K562 (cell line): ENCODE measurements around the gene GZMB. TPM values are rescaled to one million over a fixed set of nuclear protein-coding genes. Genes with fewer than 3 reads are reported as not detected.

ENCODE experiments used
- ATAC-seq: fragments of 200-7000 bp; cut with Tn5 transposase; 3 replicates; pipeline ENCODE4 v1.9.1; 2020; ENCODE audit warnings: moderate library complexity
- BruUV-seq: library from RNA; stranded (reverse); fragments of 400-500 nt; replicated peaks from 2 replicates; lab custom pipeline; 2021; lab: Mats Ljungman, UMichigan
- CTCF ChIA-PET: fragments of 300-600 bp; formaldehyde crosslinking; extraction: SDS; loops from one replicate; lab custom pipeline; 2021; ENCODE audit warnings: low intra/inter-chr PET ratio; lab: Yijun Ruan, JAX
- POLR2A ChIA-PET: fragments of 300-600, 350-650 bp; sonication (Branson Sonifier 250); formaldehyde crosslinking; extraction: SDS; loops from one replicate; lab custom pipeline; 2021; ENCODE audit warnings: antibody characterized with exemption, inconsistent platforms; lab: Yijun Ruan, JAX
- DNase-seq, 4 experiments: peaks; one replicate each; pipeline versions ENCODE4 v3.0.0 to v3.0.0-alpha.2; 2011 to 2018; ENCODE audit warnings: low spot score in 3 of 4, mixed read lengths in 3 of 4; ENCODE audit errors: extremely low read depth in 1 of 4
- FAIRE-seq: peaks from 2 replicates; lab custom pipeline; 2011; peaks lifted over from hg19 to GRCh38; lab: Jason Lieb, UNC
- H2AFZ ChIP-seq: 2 replicates; pipeline ENCODE4 v1.6.0; 2011; ENCODE audit warnings: low read depth, low read length, control low read depth, inconsistent platforms
- H3K27ac ChIP-seq: fragments of 200-600 bp; 3 replicates; pipeline ENCODE4 v1.8.0; 2011; ENCODE audit warnings: low read depth, mild to moderate bottlenecking, control low read depth, inconsistent platforms, low read length, moderate library complexity, mixed read lengths; ENCODE audit errors: extremely low read depth
- H3K27me3 ChIP-seq, 2 experiments: fragments of 300-600 bp in 1 of 2; 2 replicates in 1 of 2; 3 replicates in 1 of 2; pipeline versions ENCODE4 v1.6.0 to v1.8.0; 2011; ENCODE audit warnings: inconsistent platforms in 2 of 2, low read length in 2 of 2, mild to moderate bottlenecking in 1 of 2, mixed read lengths in 1 of 2, moderate library complexity in 1 of 2; ENCODE audit not compliant: control insufficient read depth in 2 of 2, insufficient read depth in 2 of 2
- H3K36me3 ChIP-seq: fragments of 300-600 bp; 3 replicates; pipeline ENCODE4 v1.8.0; 2011; ENCODE audit warnings: mild to moderate bottlenecking, low read length, inconsistent platforms; ENCODE audit not compliant: control insufficient read depth, insufficient read depth
- H3K4me1 ChIP-seq, 2 experiments: fragments of 200-600 bp in 1 of 2; replicated peaks in 1 of 2; 2 replicates in 1 of 2; 3 replicates in 1 of 2; pipeline versions ENCODE4 v1.5.1 to v1.8.0; 2011; ENCODE audit warnings: inconsistent platforms in 2 of 2, low read length in 2 of 2, mild to moderate bottlenecking in 1 of 2, mixed read lengths in 1 of 2, moderate library complexity in 1 of 2; ENCODE audit not compliant: control insufficient read depth in 2 of 2, insufficient read depth in 2 of 2
- H3K4me2 ChIP-seq: 2 replicates; pipeline ENCODE4 v1.6.1; 2011; ENCODE audit warnings: low read length, control low read depth, inconsistent platforms, mixed read lengths; ENCODE audit not compliant: insufficient read depth
- H3K4me3 ChIP-seq: fragments of 200-600 bp; sonication (generic), shearing (Covaris generic); 2 replicates; pipeline ENCODE4 v1.5.1; 2016; ENCODE audit warnings: control low read depth, inconsistent platforms
- H3K79me2 ChIP-seq: fragments of 200-600 bp; 3 replicates; pipeline ENCODE4 v1.8.0; 2011; ENCODE audit warnings: low read length, inconsistent platforms; ENCODE audit not compliant: control insufficient read depth, insufficient read depth
- H3K9ac ChIP-seq, 2 experiments: 2 replicates each; pipeline versions ENCODE4 v1.6.0 to v1.6.1; 2011; ENCODE audit warnings: low read depth in 2 of 2, low read length in 2 of 2, control low read depth in 1 of 2, inconsistent platforms in 1 of 2, mild to moderate bottlenecking in 1 of 2, mixed read lengths in 1 of 2; ENCODE audit not compliant: insufficient read depth in 1 of 2
- H3K9me1 ChIP-seq: one replicate; pipeline ENCODE4 v1.6.0; 2011; ENCODE audit warnings: inconsistent platforms, mild to moderate bottlenecking, low read length, moderate library complexity; ENCODE audit not compliant: control insufficient read depth, insufficient read depth
- H3K9me3 ChIP-seq: replicated peaks from 2 replicates; pipeline ENCODE4 v1.5.1; 2011; ENCODE audit warnings: low read depth, low read length, inconsistent platforms; ENCODE audit not compliant: control insufficient read depth, insufficient read depth
- H4K20me1 ChIP-seq: replicated peaks from 2 replicates; pipeline ENCODE4 v1.6.1; 2011; ENCODE audit warnings: low read length, inconsistent platforms, mixed read lengths; ENCODE audit not compliant: control insufficient read depth, insufficient read depth
- BCOR ChIP-seq: fragments of 450-650 bp; IDR thresholded peaks from 2 replicates; pipeline ENCODE4 v1.6.1; 2016
- C11orf30 ChIP-seq: fragments of 450-650 bp; IDR thresholded peaks from 2 replicates; pipeline ENCODE4 v1.6.1; 2016; ENCODE audit warnings: low read depth, mild to moderate bottlenecking
- GATAD2A ChIP-seq: fragments of 450-650 bp; IDR thresholded peaks from 2 replicates; pipeline ENCODE4 v1.6.1; 2017
- HBP1 ChIP-seq: fragments of 450-650 bp; formaldehyde crosslinking; IDR thresholded peaks from 2 replicates; pipeline ENCODE4 v1.4.0; 2022; ENCODE audit warnings: missing genetic modification characterization
- KLF1 ChIP-seq: fragments of 450-650 bp; IDR thresholded peaks from 2 replicates; pipeline ENCODE4 v1.6.1; 2016; ENCODE audit warnings: missing genetic modification characterization, missing compliant biosample characterization
- MCM7 ChIP-seq, 2 experiments: fragments of 450-650 bp; IDR thresholded peaks; 2 replicates each; pipeline ENCODE4 v1.6.1; 2016 to 2018
- MTA2 ChIP-seq: fragments of 450-650 bp; IDR thresholded peaks from 2 replicates; pipeline ENCODE4 v1.6.1; 2016; ENCODE audit warnings: low read depth
- NR1H2 ChIP-seq: sonication (generic); formaldehyde crosslinking; IDR thresholded peaks from 2 replicates; pipeline ENCODE4 v1.4.0; 2020; ENCODE audit warnings: mild to moderate bottlenecking, missing genetic modification reagents
- POLR3A ChIP-seq: IDR thresholded peaks from 2 replicates; pipeline ENCODE4 v1.6.1; 2011; ENCODE audit warnings: borderline replicate concordance, mild to moderate bottlenecking, moderate library complexity; ENCODE audit not compliant: insufficient read length, insufficient read depth; ENCODE audit errors: extremely low read depth
- SETDB1 ChIP-seq: IDR thresholded peaks from one replicate; pipeline ENCODE4 v1.6.1; 2012; ENCODE audit warnings: low read length, control low read depth, inconsistent platforms
- SIN3B ChIP-seq: fragments of 450-650 bp; IDR thresholded peaks from 2 replicates; pipeline ENCODE4 v1.6.1; 2017; ENCODE audit warnings: low read depth, mild to moderate bottlenecking, moderate library complexity
- TBP ChIP-seq: optimal IDR thresholded peaks from 2 replicates; pipeline ENCODE3; 2011; ENCODE audit warnings: low read depth, low read length, improper control_type of control experiment
- XRCC5 ChIP-seq: fragments of 200-400 bp; formaldehyde crosslinking; IDR thresholded peaks from 2 replicates; pipeline ENCODE4 v1.6.1; 2017; ENCODE audit warnings: low read depth, mild to moderate bottlenecking, low read length
- ZNF592 ChIP-seq: fragments of 450-650 bp; IDR thresholded peaks from 2 replicates; pipeline ENCODE4 v1.6.1; 2017; ENCODE audit warnings: antibody characterized with exemption, mild to moderate bottlenecking
- WGBS: fragments of 100-300 bp; shearing (Covaris generic); methylation state at CpG from one replicate; pipeline ENCODE4 v1.1.6; 2016; ENCODE audit warnings: low coverage, mixed read lengths; ENCODE audit not compliant: insufficient coverage; ENCODE audit errors: missing lambda C conversion rate; 5-methylcytosine and 5-hydroxymethylcytosine counted together
- in situ Hi-C: fragments of 300-500 bp; cut with MboI; formaldehyde crosslinking; loops from 4 replicates; pipeline ENCODE4 v1.15.0; 2018; ENCODE audit warnings: inconsistent platforms, mixed read lengths
- intact Hi-C: fragments of 100-400 bp; cut with micrococcal nuclease; formaldehyde crosslinking; loops from 2 replicates; pipeline ENCODE4 v1.14.2; 2022
- polyA plus RNA-seq, 8 experiments: library from polyadenylated mRNA; depleted of rRNA in 4 of 8; stranded (reverse) in 5 of 8; unstranded in 3 of 8; fragments of >200 nt; fragmentation: Nextera tagmentation in 2 of 8; fragmentation: Illumina TruSeq in 1 of 8; extraction: Ambion mirVana in 2 of 8; extraction: Trizol in 1 of 8; gene quantifications; 2 replicates each; pipeline versions ENCODE4 v1.2.1 to v1.2.3, GENCODE V29; 2011 to 2014; ENCODE audit warnings: inconsistent platforms in 1 of 8, missing spikeins in 1 of 8
- total RNA-seq, 7 experiments: library from RNA; depleted of rRNA in 6 of 7; stranded (reverse); fragments of >200 nt in 6 of 7; fragmentation: Illumina TruSeq in 2 of 7; extraction: Trizol in 2 of 7; gene quantifications; 2 replicates each; pipeline versions ENCODE4 v1.2.1 to v1.2.3, GENCODE V29; 2011 to 2021; ENCODE audit warnings: low replicate concordance in 1 of 7
- TF ChIP-seq, protein P1 (sequence below): fragments of 250-450 bp; sonication (Bioruptor Pico); IDR thresholded peaks from 2 replicates; pipeline ENCODE4 v1.4.0; 2020; ENCODE audit warnings: mild to moderate bottlenecking, moderate library complexity
- TF ChIP-seq, protein P2 (sequence below): fragments of 450-650 bp; IDR thresholded peaks from 2 replicates; pipeline ENCODE4 v1.6.1; 2016; ENCODE audit warnings: missing biosample characterization, missing genetic modification characterization

The GZMB gene
- total and polyA plus RNA-seq, 9 of the 15 experiments (the other 6 are each of a cell fraction or from before 2014, with no cell fraction given): 0.08 to 0.95 (median 0.68) TPM; not detected in 6

DNA sequence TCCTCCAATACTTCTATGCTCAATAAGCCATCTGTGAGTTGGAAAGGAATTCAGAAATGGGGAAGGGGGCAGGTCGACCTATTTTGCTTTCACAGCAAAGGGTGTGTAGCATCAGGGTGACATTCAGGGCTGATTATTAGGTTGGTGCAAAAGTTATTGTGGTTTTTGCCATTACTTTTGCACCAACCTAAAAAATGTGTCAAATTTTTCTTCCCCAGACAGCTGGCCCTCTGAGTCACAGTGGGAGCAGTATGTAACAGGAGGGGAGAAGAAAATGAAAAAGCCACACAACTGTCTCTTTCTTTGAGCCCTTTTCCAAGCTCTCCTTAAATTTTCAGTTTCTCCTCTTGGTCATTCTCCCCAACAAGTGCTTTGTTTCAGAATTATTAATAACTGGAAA lies 47.1 kb upstream of the GZMB start:
- DNase-seq (no peak), FAIRE-seq (no peak), ATAC-seq (no peak)
- H3K79me2 ChIP-seq: no peaks in the 10 kb centered on the region
- ChIA-PET CTCF (no interaction called here), POLR2A (no interaction called here)
- WGBS: 0% methylated on average over 1 of the region's 1 CpG
- H3K9ac ChIP-seq: no peak overlapping the region
- H3K27me3 ChIP-seq: no peaks in the 10 kb centered on the region
- in situ Hi-C loops (loop anchor here (25.0 kb wide), 1 partner anchor 344 kb away; the partner anchor contains the start of genes ADCY4 and RIPK3), intact Hi-C loops (no loop called here)
- no peak overlapping the region for H3K4me3 ChIP-seq
- 0 out of 2 replicates have a peak overlapping the region, but pooled peaks have one; percentile 24 for H2AFZ ChIP-seq
- 0 out of 5 replicates have a peak, but pooled peaks cover 0 to 2% of the 10 kb centered on the region in 2 experiments for H3K4me1 ChIP-seq
- H3K36me3 ChIP-seq: no peaks in the 10 kb centered on the region
- no peak overlapping the region for H3K4me2 ChIP-seq
- no peaks in the 10 kb centered on the region for H4K20me1 ChIP-seq
- no peaks in the 10 kb centered on the region for H3K9me1 ChIP-seq
- BruUV-seq: no TSS peak
- H3K9me3 ChIP-seq: no peaks in the 10 kb centered on the region
- no peak overlapping the region for H3K27ac ChIP-seq
- TF ChIP-seq HBP1 (CRISPR knock-in tag) (no peak), POLR3A (no peak), C11orf30 (no peak), NR1H2 (CRISPR knock-in tag) (no peak), SIN3B (no peak), ZNF592 (no peak), BCOR (no peak), XRCC5 (no peak), MCM7 (IDR thresholded peaks at IDR 0.05) (no peak), TBP (no peak), KLF1 (tag) (no peak), SETDB1 (no peak), MTA2 (no peak), GATAD2A (no peak)
- TF ChIP-seq, protein P1, sequence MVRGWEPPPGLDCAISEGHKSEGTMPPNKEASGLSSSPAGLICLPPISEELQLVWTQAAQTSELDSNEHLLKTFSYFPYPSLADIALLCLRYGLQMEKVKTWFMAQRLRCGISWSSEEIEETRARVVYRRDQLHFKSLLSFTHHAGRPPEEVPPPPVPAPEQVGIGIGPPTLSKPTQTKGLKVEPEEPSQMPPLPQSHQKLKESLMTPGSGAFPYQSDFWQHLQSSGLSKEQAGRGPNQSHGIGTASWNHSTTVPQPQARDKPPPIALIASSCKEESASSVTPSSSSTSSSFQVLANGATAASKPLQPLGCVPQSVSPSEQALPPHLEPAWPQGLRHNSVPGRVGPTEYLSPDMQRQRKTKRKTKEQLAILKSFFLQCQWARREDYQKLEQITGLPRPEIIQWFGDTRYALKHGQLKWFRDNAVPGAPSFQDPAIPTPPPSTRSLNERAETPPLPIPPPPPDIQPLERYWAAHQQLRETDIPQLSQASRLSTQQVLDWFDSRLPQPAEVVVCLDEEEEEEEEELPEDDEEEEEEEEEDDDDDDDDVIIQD: no peak
- TF ChIP-seq, protein P2, sequence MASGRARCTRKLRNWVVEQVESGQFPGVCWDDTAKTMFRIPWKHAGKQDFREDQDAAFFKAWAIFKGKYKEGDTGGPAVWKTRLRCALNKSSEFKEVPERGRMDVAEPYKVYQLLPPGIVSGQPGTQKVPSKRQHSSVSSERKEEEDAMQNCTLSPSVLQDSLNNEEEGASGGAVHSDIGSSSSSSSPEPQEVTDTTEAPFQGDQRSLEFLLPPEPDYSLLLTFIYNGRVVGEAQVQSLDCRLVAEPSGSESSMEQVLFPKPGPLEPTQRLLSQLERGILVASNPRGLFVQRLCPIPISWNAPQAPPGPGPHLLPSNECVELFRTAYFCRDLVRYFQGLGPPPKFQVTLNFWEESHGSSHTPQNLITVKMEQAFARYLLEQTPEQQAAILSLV: no peak
